Neural progenitor cell (in vitro differentiated cells): ENCODE data around the gene TCF4. TPM values are rescaled to one million over a fixed set of nuclear protein-coding genes. Genes with fewer than 3 reads are reported as not detected.

Source experiments
- DNase-seq: peaks from one replicate; pipeline ENCODE4 v3.0.0-alpha.2; 2016; ENCODE audit warnings: low spot score
- H2AFZ ChIP-seq: fragments of 200-600 bp; sonication (generic); replicated peaks from 2 replicates; pipeline ENCODE4 v1.6.1; 2016; ENCODE audit warnings: antibody characterized with exemption
- H3F3A ChIP-seq: fragments of 200-600 bp; sonication (generic); 2 replicates; pipeline ENCODE4 v1.6.1; 2016; ENCODE audit warnings: antibody characterized with exemption, low read depth
- H3K27ac ChIP-seq: fragments of 200-600 bp; sonication (generic); 2 replicates; pipeline ENCODE4 v1.5.1; 2016; ENCODE audit warnings: mild to moderate bottlenecking
- H3K27me3 ChIP-seq: fragments of 200-600 bp; sonication (generic); 2 replicates; pipeline ENCODE4 v1.6.1; 2016; ENCODE audit warnings: mild to moderate bottlenecking, moderate library complexity
- H3K36me3 ChIP-seq: fragments of 200-600 bp; sonication (generic); 2 replicates; pipeline ENCODE4 v1.5.1; 2016
- H3K4me1 ChIP-seq: fragments of 200-600 bp; sonication (generic); 2 replicates; pipeline ENCODE4 v1.6.1; 2016; ENCODE audit warnings: mixed run types
- H3K4me2 ChIP-seq: fragments of 200-600 bp; sonication (generic); 2 replicates; pipeline ENCODE4 v1.6.1; 2016
- H3K4me3 ChIP-seq: fragments of 200-600 bp; sonication (generic); 2 replicates; pipeline ENCODE4 v1.5.1; 2016
- H3K79me2 ChIP-seq: fragments of 200-600 bp; sonication (generic); 2 replicates; pipeline ENCODE4 v1.6.1; 2016; ENCODE audit warnings: low read depth
- H3K9ac ChIP-seq: fragments of 200-600 bp; sonication (generic); 2 replicates; pipeline ENCODE4 v1.6.1; 2016
- H3K9me3 ChIP-seq: fragments of 200-600 bp; sonication (generic); 2 replicates; pipeline ENCODE4 v1.5.1; 2016; ENCODE audit warnings: low read depth
- H4K20me1 ChIP-seq: fragments of 200-600 bp; sonication (generic); 2 replicates; pipeline ENCODE4 v1.6.1; 2016; ENCODE audit warnings: low read depth
- H3K27ac Mint-ChIP-seq: 3 replicates; pipeline ENCODE4 v1.8.0; 2021; ENCODE audit warnings: mixed read lengths
- H3K27me3 Mint-ChIP-seq: 2 replicates; pipeline ENCODE4 v1.8.0; 2022; ENCODE audit warnings: low read depth, mild to moderate bottlenecking, inconsistent platforms, moderate library complexity, mixed read lengths; ENCODE audit not compliant: insufficient read depth
- H3K36me3 Mint-ChIP-seq: 3 replicates; pipeline ENCODE4 v1.8.0; 2021; ENCODE audit warnings: mixed read lengths
- H3K4me1 Mint-ChIP-seq: 3 replicates; pipeline ENCODE4 v1.8.0; 2021; ENCODE audit warnings: mixed read lengths
- H3K4me3 Mint-ChIP-seq: 3 replicates; pipeline ENCODE4 v1.8.0; 2021; ENCODE audit warnings: mild to moderate bottlenecking, moderate library complexity, mixed read lengths
- H3K9me3 Mint-ChIP-seq: 3 replicates; pipeline ENCODE4 v1.8.0; 2020; ENCODE audit warnings: mixed read lengths
- CTCF ChIP-seq: fragments of 200-600 bp; sonication (generic); IDR thresholded peaks from 2 replicates; pipeline ENCODE4 v1.5.1; 2017; ENCODE audit warnings: antibody characterized with exemption, mild to moderate bottlenecking
- EZH2 ChIP-seq: fragments of 200-600 bp; sonication (generic); IDR thresholded peaks from 2 replicates; pipeline ENCODE4 v1.6.1; 2017; ENCODE audit warnings: antibody characterized with exemption, mild to moderate bottlenecking, moderate library complexity
- EZH2phosphoT487 ChIP-seq: fragments of 200-600 bp; sonication (generic); IDR thresholded peaks from 2 replicates; pipeline ENCODE4 v1.6.1; 2017; ENCODE audit warnings: antibody characterized with exemption
- total RNA-seq: library from RNA; depleted of rRNA; stranded (reverse); fragments of >200 nt; gene quantifications from 2 replicates; pipeline ENCODE4 v1.2.3, GENCODE V29; 2015; ENCODE audit warnings: low replicate concordance

TCF4 gene
- total RNA-seq, 1 donor from 2014 or later = 161 TPM

- no peak for DNase-seq
- Histone ChIP-seq H3K9ac (no peak overlapping the region), H3K27ac (no peak overlapping the region), H2AFZ (no peak overlapping the region), H3K27me3 (no peaks in the 10 kb centered on the region), H3K9me3 (no peaks in the 10 kb centered on the region), H3K4me2 (no peak overlapping the region), H3K4me1 (peaks cover 13% of the 10 kb centered on the region), H4K20me1 (peaks cover 47% of the 10 kb centered on the region), H3K4me3 (no peak overlapping the region), H3K36me3 (no peaks in the 10 kb centered on the region), H3F3A (no peaks in the 10 kb centered on the region), H3K79me2 (peaks cover 100% of the 10 kb centered on the region)
- no peak for TF ChIP-seq EZH2phosphoT487
- TF ChIP-seq EZH2 = no peak
- TF ChIP-seq CTCF = no peak
- Mint-ChIP-seq H3K9me3 (peaks cover 24% of the 10 kb centered on the region), H3K4me3 (no peak overlapping the region), H3K27ac (no peak overlapping the region), H3K36me3 (peaks cover 39% of the 10 kb centered on the region), H3K27me3 (peaks cover 4% of the 10 kb centered on the region), H3K4me1 (peaks cover 16% of the 10 kb centered on the region)
Measured at GRCh38 chr18:55448420-55448819, 139.6 kb downstream of the TCF4 start.

- Histone ChIP-seq H3K4me3 (no peak overlapping the region), H3K4me1 (peaks cover 21% of the 10 kb centered on the region), H3K36me3 (no peaks in the 10 kb centered on the region), H2AFZ (no peak overlapping the region), H3K9me3 (no peaks in the 10 kb centered on the region), H3K27me3 (no peaks in the 10 kb centered on the region), H3K27ac (no peak overlapping the region), H3K4me2 (no peak overlapping the region), H4K20me1 (peaks cover 47% of the 10 kb centered on the region), H3F3A (peaks cover under 1% of the 10 kb centered on the region), H3K79me2 (peaks cover 100% of the 10 kb centered on the region), H3K9ac (no peak overlapping the region)
- peaks cover 40% of the 10 kb centered on the region for H3K36me3 Mint-ChIP-seq
- peaks cover 18% of the 10 kb centered on the region for H3K4me1 Mint-ChIP-seq
- no peak for DNase-seq
- H3K9me3 Mint-ChIP-seq = peaks cover 25% of the 10 kb centered on the region
- peaks cover 4% of the 10 kb centered on the region for H3K27me3 Mint-ChIP-seq
- no peak overlapping the region for H3K27ac Mint-ChIP-seq
- no peak overlapping the region for H3K4me3 Mint-ChIP-seq
- TF ChIP-seq EZH2phosphoT487 (no peak), CTCF (no peak), EZH2 (no peak)
Measured at GRCh38 chr18:55447672-55448018, 140.3 kb downstream of the TCF4 start.

GRCh38 chr18:55446996-55447671 is 140.9 kb downstream of the TCF4 start:
- TF ChIP-seq EZH2 (no peak), CTCF (no peak), EZH2phosphoT487 (no peak)
- Histone ChIP-seq H3K4me1 (peaks cover 26% of the 10 kb centered on the region), H4K20me1 (peaks cover 47% of the 10 kb centered on the region), H2AFZ (no peak overlapping the region), H3K4me2 (no peak overlapping the region), H3K36me3 (no peaks in the 10 kb centered on the region), H3F3A (peaks cover 5% of the 10 kb centered on the region), H3K9me3 (no peaks in the 10 kb centered on the region), H3K27me3 (no peaks in the 10 kb centered on the region), H3K27ac (no peak overlapping the region), H3K79me2 (peaks cover 100% of the 10 kb centered on the region), H3K9ac (no peak overlapping the region), H3K4me3 (no peak overlapping the region)
- Mint-ChIP-seq H3K4me3 (no peak overlapping the region), H3K9me3 (peaks cover 25% of the 10 kb centered on the region), H3K4me1 (peaks cover 18% of the 10 kb centered on the region), H3K36me3 (peaks cover 36% of the 10 kb centered on the region), H3K27ac (no peak overlapping the region), H3K27me3 (peaks cover 4% of the 10 kb centered on the region)
- DNase-seq = no peak
